HG02973 (cell line): Measurements from ENCODE around the gene SYT5.
"Not testable (repeated sequence)": the region's sequence is repeated elsewhere in the genome, so short reads cannot be mapped to it uniquely, and the experiment has no call there.

ENCODE experiments used
- ATAC-seq: cut with Tn5 transposase; IDR thresholded peaks from one replicate; pipeline ENCODE4 v1.9.1; 2021; ENCODE audit warnings: moderate library complexity; ENCODE audit not compliant: unreplicated experiment

The SYT5 gene

GRCh38 chr19:55172318-55172717, 7.8 kb downstream of the SYT5 start:
- not testable (repeated sequence) for ATAC-seq

GRCh38 chr19:55171440-55171839, 8.6 kb downstream of the SYT5 start:
- ATAC-seq, result no peak

GRCh38 chr19:55169136-55169535, 11.0 kb downstream of the SYT5 start:
- no peak for ATAC-seq

GRCh38 chr19:55166530-55167268, 13.4 kb downstream of the SYT5 start, which contains the start of gene DNAAF3:
TSS of gene DNAAF3 (minus strand) at chr19:55166613. CDS start at chr19:55166413, 200 bp downstream.
- peak; percentile 81 for ATAC-seq

- ATAC-seq, result no peak
Measured at GRCh38 chr19:55165952-55166529, 14.0 kb downstream of the SYT5 start.

- no peak for ATAC-seq
Measured at GRCh38 chr19:55161571-55162322, 18.3 kb downstream of the SYT5 start.

- ATAC-seq, result no peak
Measured at GRCh38 chr19:55160986-55161365, 19.1 kb downstream of the SYT5 start.

- ATAC-seq, result peak; percentile 73
Measured at GRCh38 chr19:55160128-55160985, 19.7 kb downstream of the SYT5 start.

- no peak for ATAC-seq
Measured at GRCh38 chr19:55158848-55159749, 21.0 kb downstream of the SYT5 start.

GRCh38 chr19:55158423-55158822, 21.7 kb downstream of the SYT5 start:
- no peak for ATAC-seq

GRCh38 chr19:55157064-55157908, 22.8 kb downstream of the SYT5 start, which contains the start of gene TNNI3:
TSS of gene TNNI3 (minus strand) at chr19:55157732. CDS start at chr19:55157589, 143 bp downstream.
- no peak for ATAC-seq

- no peak for ATAC-seq
Measured at GRCh38 chr19:55156202-55157063, 23.7 kb downstream of the SYT5 start.

GRCh38 chr19:55155784-55156183, 24.3 kb downstream of the SYT5 start:
- not testable (repeated sequence) for ATAC-seq

- no peak for ATAC-seq
Measured at GRCh38 chr19:55153652-55154264, 26.3 kb downstream of the SYT5 start.

- ATAC-seq, result no peak
Measured at GRCh38 chr19:55152017-55152416, 28.1 kb downstream of the SYT5 start.

GRCh38 chr19:55149078-55150003, 30.7 kb downstream of the SYT5 start, which contains the start of gene TNNT1:
TSS of gene TNNT1 (minus strand) at chr19:55149206. CDS start at chr19:55147157, 2,049 bp downstream.
- no peak for ATAC-seq
